Colonic mucosa (tissue), 4 donors: ENCODE results near the gene PEDS1. TPM values are rescaled to one million over a fixed set of nuclear protein-coding genes. Genes with fewer than 3 reads are reported as not detected.

ENCODE experiments used
- DNase-seq: peaks from one replicate; pipeline ENCODE4 v3.0.0-alpha.2; 2020
- H3K27ac ChIP-seq: fragments of 200-600 bp; one replicate; pipeline ENCODE4 v1.8.0; 2021
- H3K27me3 ChIP-seq: fragments of 200-600 bp; one replicate; pipeline ENCODE4 v1.8.0; 2021
- H3K36me3 ChIP-seq: fragments of 200-600 bp; one replicate; pipeline ENCODE4 v1.8.0; 2021
- H3K4me1 ChIP-seq: fragments of 200-600 bp; one replicate; pipeline ENCODE4 v1.8.0; 2021; ENCODE audit warnings: mild to moderate bottlenecking
- H3K4me3 ChIP-seq: fragments of 200-600 bp; one replicate; pipeline ENCODE4 v1.8.0; 2021
- H3K9ac ChIP-seq, 2 donors: one replicate each; pipeline ENCODE4 v1.7.0; 2013; ENCODE audit warnings: control low read depth in 2 of 2, low read depth in 2 of 2, low read length in 2 of 2
- H3K9me3 ChIP-seq: fragments of 200-600 bp; one replicate; pipeline ENCODE4 v1.8.0; 2021
- intact Hi-C: fragments of 100-400 bp; cut with DNase I; formaldehyde crosslinking; loops from one replicate; pipeline ENCODE4 v1.14.1; 2022
- total RNA-seq, 2 donors: library from RNA; stranded (reverse); fragmentation: NEBNext Ultra II Directional in 1 of 2; extraction: Animal tissue kit (Norgen Biotek cat#: 25700) in 1 of 2; gene quantifications; one replicate each; pipeline ENCODE4 v1.2.1, GENCODE V29; 2021
- TF ChIP-seq, protein P1 (sequence below): fragments of 200-600 bp; IDR thresholded peaks from one replicate; pipeline ENCODE4 v1.8.0; 2022; ENCODE audit warnings: antibody characterized with exemption, mild to moderate bottlenecking
- donor health status: healthy.
- donor health status: DM: no; HTN: no; CAD: no.
- donor health status: DM: no; HTN: no; CAD: no.

The PEDS1 gene
- total RNA-seq, 2 donors from 2014 or later = 23.1 to 29.1 TPM

DNA sequence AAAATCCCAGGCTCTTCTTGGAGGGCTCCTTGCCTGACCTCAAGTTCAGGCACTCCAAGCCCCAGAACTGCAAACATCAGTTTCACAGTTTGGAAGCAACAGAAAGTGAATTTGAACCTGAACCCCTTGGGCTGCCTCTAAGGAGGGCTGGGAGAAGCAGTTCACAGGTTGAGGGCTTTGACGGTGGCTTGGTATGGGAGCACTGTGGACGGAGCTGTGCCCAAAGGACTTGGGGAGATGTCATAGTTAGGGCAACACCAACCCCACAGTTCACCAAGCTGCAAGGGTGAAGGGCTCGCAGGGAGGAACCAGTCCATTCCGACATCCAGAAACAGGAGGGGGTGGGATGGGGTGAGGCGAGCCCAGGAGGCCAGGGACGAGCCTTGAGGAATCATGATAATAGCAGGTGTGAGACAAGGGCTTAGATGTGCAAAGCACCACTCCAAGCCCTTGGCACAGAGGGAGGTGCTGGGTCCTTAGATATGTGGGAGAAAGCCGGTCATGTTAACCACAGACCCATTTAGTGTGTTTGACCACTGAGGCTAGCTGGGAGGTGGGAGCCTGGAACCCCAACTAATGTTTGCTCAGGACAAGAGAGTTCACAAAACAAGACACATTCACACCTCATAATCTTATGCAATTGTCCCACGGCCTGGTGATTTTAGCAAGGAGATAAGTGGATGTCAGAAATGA is 41.5 kb upstream of the PEDS1 start:
- TF ChIP-seq, protein P1, sequence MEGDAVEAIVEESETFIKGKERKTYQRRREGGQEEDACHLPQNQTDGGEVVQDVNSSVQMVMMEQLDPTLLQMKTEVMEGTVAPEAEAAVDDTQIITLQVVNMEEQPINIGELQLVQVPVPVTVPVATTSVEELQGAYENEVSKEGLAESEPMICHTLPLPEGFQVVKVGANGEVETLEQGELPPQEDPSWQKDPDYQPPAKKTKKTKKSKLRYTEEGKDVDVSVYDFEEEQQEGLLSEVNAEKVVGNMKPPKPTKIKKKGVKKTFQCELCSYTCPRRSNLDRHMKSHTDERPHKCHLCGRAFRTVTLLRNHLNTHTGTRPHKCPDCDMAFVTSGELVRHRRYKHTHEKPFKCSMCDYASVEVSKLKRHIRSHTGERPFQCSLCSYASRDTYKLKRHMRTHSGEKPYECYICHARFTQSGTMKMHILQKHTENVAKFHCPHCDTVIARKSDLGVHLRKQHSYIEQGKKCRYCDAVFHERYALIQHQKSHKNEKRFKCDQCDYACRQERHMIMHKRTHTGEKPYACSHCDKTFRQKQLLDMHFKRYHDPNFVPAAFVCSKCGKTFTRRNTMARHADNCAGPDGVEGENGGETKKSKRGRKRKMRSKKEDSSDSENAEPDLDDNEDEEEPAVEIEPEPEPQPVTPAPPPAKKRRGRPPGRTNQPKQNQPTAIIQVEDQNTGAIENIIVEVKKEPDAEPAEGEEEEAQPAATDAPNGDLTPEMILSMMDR = no peak
- peak overlapping the region; percentile 99 for H3K27ac ChIP-seq
- H3K36me3 ChIP-seq = no peaks in the 10 kb centered on the region
- no peaks in the 10 kb centered on the region for H3K4me1 ChIP-seq
- peak overlapping the region; percentile 37 to 86 for H3K9ac ChIP-seq
- no peak overlapping the region for H3K4me3 ChIP-seq
- intact Hi-C loops = loop anchor here (10.0 kb wide), 1 partner anchor 160 kb away; no protein-coding TSS in a partner anchor
- no peaks in the 10 kb centered on the region for H3K9me3 ChIP-seq
- DNase-seq = no peak
- H3K27me3 ChIP-seq = no peaks in the 10 kb centered on the region

DNA sequence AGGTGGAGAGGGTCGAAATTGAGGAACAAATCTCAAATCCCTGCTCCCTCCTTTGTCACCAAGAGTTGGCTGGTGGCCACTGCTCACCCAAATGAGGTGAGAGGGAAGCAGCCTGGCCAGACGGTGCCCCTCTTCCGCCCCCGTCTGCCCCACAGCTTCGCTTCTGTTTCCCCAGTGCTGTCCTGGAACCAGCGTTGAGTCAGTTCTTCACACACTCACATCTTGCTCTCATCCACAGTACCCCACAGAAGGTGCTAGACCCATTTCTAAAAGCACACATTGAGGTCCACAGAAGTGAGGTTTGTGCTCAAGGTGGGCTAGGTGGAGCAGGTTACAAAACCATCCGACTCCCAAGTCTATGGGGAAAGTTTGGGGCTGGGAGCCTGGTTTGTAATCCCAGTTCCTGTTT is 40.9 kb upstream of the PEDS1 start:
- Histone ChIP-seq H3K27ac (peak overlapping the region; percentile 99), H3K27me3 (no peaks in the 10 kb centered on the region), H3K36me3 (no peaks in the 10 kb centered on the region), H3K4me1 (no peaks in the 10 kb centered on the region), H3K4me3 (no peak overlapping the region), H3K9me3 (no peaks in the 10 kb centered on the region), H3K9ac (peak overlapping the region; percentile 75 to 86)
- DNase-seq = no peak
- intact Hi-C loops = loop anchor here (10.0 kb wide), 1 partner anchor 160 kb away; no protein-coding TSS in a partner anchor
- TF ChIP-seq, protein P1 = no peak

DNA sequence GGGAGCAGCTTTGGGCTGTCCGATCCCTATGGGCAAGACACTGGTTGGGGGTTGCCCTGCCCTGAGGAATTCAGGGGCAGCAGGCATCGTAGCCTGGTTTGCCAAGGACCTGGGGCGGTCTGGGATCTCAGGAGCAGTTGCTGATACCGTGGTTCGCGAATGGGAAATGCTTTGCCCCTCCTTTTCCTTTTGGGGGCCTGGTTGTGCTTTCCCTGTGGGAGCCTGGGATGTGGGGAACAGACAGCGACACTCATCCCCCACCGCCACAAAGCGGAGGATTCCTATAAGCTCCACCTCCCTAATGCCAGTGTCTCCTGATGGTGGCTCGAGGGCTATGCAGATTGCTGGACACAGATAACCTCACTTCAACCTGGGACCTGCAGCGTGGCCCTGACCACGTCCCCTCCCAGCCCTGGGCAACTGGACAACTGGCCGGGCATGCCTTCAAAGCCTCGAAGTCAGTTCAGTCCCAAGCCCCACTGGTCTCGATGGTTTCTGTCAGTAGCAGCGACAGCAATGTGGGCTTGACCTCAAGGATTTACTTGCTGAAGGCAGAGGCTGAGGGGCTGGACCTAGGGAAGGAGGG is 40.4 kb upstream of the PEDS1 start:
- no peak for DNase-seq
- no peaks in the 10 kb centered on the region for H3K4me1 ChIP-seq
- H3K4me3 ChIP-seq = peak overlapping the region; percentile 85
- TF ChIP-seq, protein P1 = no peak
- intact Hi-C loops = loop anchor here (10.0 kb wide), 1 partner anchor 161 kb away; no protein-coding TSS in a partner anchor
- H3K36me3 ChIP-seq = no peaks in the 10 kb centered on the region
- H3K27ac ChIP-seq = peak overlapping the region; percentile 99
- peak overlapping the region; percentile 75 to 86 for H3K9ac ChIP-seq
- H3K9me3 ChIP-seq = no peaks in the 10 kb centered on the region
- no peaks in the 10 kb centered on the region for H3K27me3 ChIP-seq

DNA sequence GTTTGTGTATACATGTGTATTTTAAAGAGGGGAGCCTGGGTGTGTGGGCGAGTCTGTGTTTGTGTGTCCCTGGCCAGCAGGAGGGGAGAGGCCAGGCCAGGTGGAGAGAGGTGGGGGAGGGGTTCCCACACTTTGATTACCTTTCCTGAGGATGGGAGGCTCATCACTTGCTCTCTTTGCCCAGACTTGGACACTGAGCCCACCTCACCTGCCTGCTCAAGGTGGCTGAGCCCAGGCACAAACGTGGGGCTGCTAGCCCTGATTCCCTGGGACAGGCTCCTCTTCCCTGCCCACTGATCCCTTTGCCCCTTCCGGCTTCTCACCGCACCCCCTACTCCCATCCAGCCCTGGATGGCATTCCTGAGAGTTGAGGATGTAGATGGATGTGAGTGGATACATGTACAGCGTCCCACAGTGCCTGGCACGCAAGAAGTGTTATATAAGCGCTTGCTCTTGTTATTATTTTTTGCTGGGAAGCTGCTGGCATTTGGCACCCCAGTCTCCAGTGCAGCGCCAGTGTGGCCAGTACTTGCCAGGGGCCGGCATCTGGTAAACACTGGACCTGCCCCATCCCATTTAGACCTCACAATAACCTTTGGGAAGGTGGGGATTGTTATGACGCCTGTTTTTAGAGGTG is 39.8 kb upstream of the PEDS1 start:
- intact Hi-C loops = loop anchor here (10.0 kb wide), 1 partner anchor 161 kb away; no protein-coding TSS in a partner anchor
- no peak for DNase-seq
- TF ChIP-seq, protein P1 = no peak
- Histone ChIP-seq H3K27me3 (no peaks in the 10 kb centered on the region), H3K27ac (peak overlapping the region; percentile 99), H3K4me3 (peak overlapping the region; percentile 85), H3K9ac (peak overlapping the region; percentile 75 to 86), H3K9me3 (no peaks in the 10 kb centered on the region), H3K36me3 (no peaks in the 10 kb centered on the region), H3K4me1 (no peaks in the 10 kb centered on the region)

DNA sequence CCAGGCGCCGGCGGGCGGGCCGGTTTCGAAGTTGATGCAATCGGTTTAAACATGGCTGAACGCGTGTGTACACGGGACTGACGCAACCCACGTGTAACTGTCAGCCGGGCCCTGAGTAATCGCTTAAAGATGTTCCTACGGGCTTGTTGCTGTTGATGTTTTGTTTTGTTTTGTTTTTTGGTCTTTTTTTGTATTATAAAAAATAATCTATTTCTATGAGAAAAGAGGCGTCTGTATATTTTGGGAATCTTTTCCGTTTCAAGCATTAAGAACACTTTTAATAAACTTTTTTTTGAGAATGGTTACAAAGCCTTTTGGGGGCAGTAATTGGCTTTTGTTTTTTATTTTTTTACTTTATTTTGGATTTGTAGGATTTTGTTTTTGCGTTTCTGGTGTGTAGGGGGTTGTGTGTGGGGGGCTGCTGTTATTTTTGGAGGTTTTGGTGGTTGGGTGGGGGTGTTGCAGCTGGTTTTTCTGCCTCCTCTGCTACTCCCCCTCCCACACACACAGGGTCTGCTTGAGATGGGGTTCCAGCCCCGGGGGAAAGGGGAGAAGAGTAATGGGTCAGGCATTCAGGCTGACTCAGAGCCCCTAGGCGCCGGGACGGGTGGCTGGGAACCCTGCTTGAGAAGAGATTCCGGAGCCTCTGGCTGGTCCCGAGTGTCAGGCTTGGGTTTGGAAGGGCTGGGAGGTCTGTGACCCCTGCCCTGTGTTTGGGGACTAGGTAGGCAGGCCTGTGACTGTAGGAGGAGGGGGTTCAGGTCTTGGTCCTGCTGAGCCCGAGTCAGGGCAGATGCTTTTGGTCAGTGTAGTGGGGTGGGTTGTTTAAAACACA is 39.1 kb upstream of the PEDS1 start:
- Histone ChIP-seq H3K9me3 (no peaks in the 10 kb centered on the region), H3K36me3 (no peaks in the 10 kb centered on the region), H3K9ac (peak overlapping the region; percentile 75 to 86), H3K4me1 (no peaks in the 10 kb centered on the region), H3K27ac (peak overlapping the region; percentile 99), H3K4me3 (peak overlapping the region; percentile 85), H3K27me3 (no peaks in the 10 kb centered on the region)
- DNase-seq = peak; percentile 87
- intact Hi-C loops = loop anchor here (10.0 kb wide), 1 partner anchor 162 kb away; no protein-coding TSS in a partner anchor
- TF ChIP-seq, protein P1 = no peak
